Keratinocyte (primary cell): ENCODE data around the gene MAB21L1. TPM values are rescaled to one million over a fixed set of nuclear protein-coding genes. Genes with fewer than 3 reads are reported as not detected.

ENCODE experiments used
- DNase-seq: peaks from one replicate; pipeline ENCODE4 v3.0.0-alpha.2; 2011; ENCODE audit warnings: low read depth, missing footprints, low spot score
- FAIRE-seq: peaks from 2 replicates; lab custom pipeline; 2011; peaks lifted over from hg19 to GRCh38; lab: Jason Lieb, UNC
- H2AFZ ChIP-seq: 2 replicates; pipeline ENCODE4 v1.6.0; 2012; ENCODE audit warnings: low read length, control low read depth, inconsistent platforms; ENCODE audit not compliant: control insufficient read depth
- H3K27ac ChIP-seq: 2 replicates; pipeline ENCODE4 v1.5.1; 2011; ENCODE audit warnings: low read length; ENCODE audit not compliant: control insufficient read depth, insufficient read depth
- H3K27me3 ChIP-seq: 3 replicates; pipeline ENCODE4 v1.6.0; 2011; ENCODE audit warnings: low read length; ENCODE audit not compliant: control insufficient read depth, insufficient read depth; ENCODE audit errors: extremely low read depth
- H3K36me3 ChIP-seq, 2 experiments: 2 replicates in 1 of 2; 3 replicates in 1 of 2; pipeline ENCODE4 v1.5.1; 2011; ENCODE audit warnings: low read length in 2 of 2, mild to moderate bottlenecking in 1 of 2; ENCODE audit not compliant: control insufficient read depth in 2 of 2, insufficient read depth in 2 of 2; ENCODE audit errors: extremely low read depth in 1 of 2
- H3K4me1 ChIP-seq: 3 replicates; pipeline ENCODE4 v1.5.1; 2011; ENCODE audit warnings: low read length; ENCODE audit not compliant: control insufficient read depth, insufficient read depth; ENCODE audit errors: extremely low read depth
- H3K4me2 ChIP-seq: 3 replicates; pipeline ENCODE4 v1.6.0; 2011; ENCODE audit warnings: low read depth, low read length; ENCODE audit not compliant: control insufficient read depth, insufficient read depth; ENCODE audit errors: extremely low read depth
- H3K4me3 ChIP-seq, 3 experiments: fragments of 200-600 bp in 1 of 3; sonication (generic) in 1 of 3; 2 replicates in 2 of 3; 3 replicates in 1 of 3; pipeline ENCODE4 v1.5.1; 2011 to 2016; ENCODE audit warnings: low read length in 3 of 3, mild to moderate bottlenecking in 3 of 3, control low read depth in 2 of 3, inconsistent platforms in 1 of 3, low read depth in 1 of 3, mixed read lengths in 1 of 3, mixed run types in 1 of 3, moderate library complexity in 1 of 3; ENCODE audit not compliant: control insufficient read depth in 2 of 3, insufficient read depth in 2 of 3; ENCODE audit errors: extremely low read depth in 1 of 3
- H3K79me2 ChIP-seq: 2 replicates; pipeline ENCODE4 v1.6.0; 2012; ENCODE audit warnings: low read length; ENCODE audit not compliant: control insufficient read depth, insufficient read depth
- H3K9ac ChIP-seq: 3 replicates; pipeline ENCODE4 v1.6.0; 2011; ENCODE audit warnings: low read length; ENCODE audit not compliant: control insufficient read depth, insufficient read depth; ENCODE audit errors: extremely low read depth
- H3K9me1 ChIP-seq: 3 replicates; pipeline ENCODE4 v1.6.0; 2011; ENCODE audit warnings: low read length; ENCODE audit not compliant: control insufficient read depth, insufficient read depth; ENCODE audit errors: extremely low read depth
- H3K9me3 ChIP-seq: 2 replicates; pipeline ENCODE4 v1.5.1; 2012; ENCODE audit warnings: low read depth, low read length; ENCODE audit not compliant: control insufficient read depth
- H4K20me1 ChIP-seq: 3 replicates; pipeline ENCODE4 v1.6.0; 2011; ENCODE audit warnings: low read length; ENCODE audit not compliant: control insufficient read depth, insufficient read depth; ENCODE audit errors: extremely low read depth
- CTCF ChIP-seq, 3 experiments: IDR thresholded peaks in 1 of 3; conservative IDR thresholded peaks in 1 of 3; optimal IDR thresholded peaks in 1 of 3; 2 replicates in 2 of 3; 3 replicates in 1 of 3; pipeline versions ENCODE3 to v1.5.1; 2011; ENCODE audit warnings: low read length in 3 of 3, mild to moderate bottlenecking in 3 of 3, moderate library complexity in 2 of 3, control low read depth in 1 of 3, inconsistent platforms in 1 of 3; ENCODE audit not compliant: insufficient read depth in 2 of 3; ENCODE audit errors: extremely low read depth in 1 of 3
- EZH2 ChIP-seq: IDR thresholded peaks from one replicate; pipeline ENCODE4 v1.6.1; 2012; ENCODE audit warnings: inconsistent platforms, mild to moderate bottlenecking, low read length, moderate library complexity
- dilution Hi-C: fragments of 300-500 bp; cut with MboI; formaldehyde crosslinking; loops from one replicate; pipeline ENCODE4 v1.7.0; 2020; ENCODE audit warnings: low sequenced_read_pairs; ENCODE audit not compliant: extremely low pct_ligation_motif_present
- polyA plus RNA-seq, 5 experiments: library from polyadenylated mRNA; depleted of rRNA in 3 of 5; stranded (reverse) in 3 of 5; stranded (forward) in 1 of 5; unstranded in 1 of 5; fragments of >200 nt; gene quantifications; 1 replicate in 1 of 5; 2 replicates in 3 of 5; 3 replicates in 1 of 5; pipeline versions ENCODE4 v1.2.1 to v1.2.3, GENCODE V29; 2011 to 2012; ENCODE audit warnings: missing spikeins in 2 of 5, low read depth in 1 of 5, low replicate concordance in 1 of 5

MAB21L1 gene
- polyA plus RNA-seq, 1 donor (not counting 4 experiments of a cell fraction or from before 2014, with no cell fraction given) = not detected

- peaks cover 37% of the 10 kb centered on the region for H3K27me3 ChIP-seq
- H3K79me2 ChIP-seq = no peaks in the 10 kb centered on the region
- no peak overlapping the region for H3K4me3 ChIP-seq
- no peak overlapping the region for H3K4me2 ChIP-seq
- no peak for TF ChIP-seq EZH2
- no peak for TF ChIP-seq CTCF (optimal IDR thresholded peaks at IDR 0.05 in 1 of 3, IDR thresholded peaks at IDR 0.05 in 1 of 3, conservative IDR thresholded peaks at IDR 0.05 in 1 of 3; ENCODE audit: extremely low read depth in 1 of 3, insufficient read depth in 2 of 3, low read length in 3 of 3)
- peaks cover 8% of the 10 kb centered on the region for H3K4me1 ChIP-seq
- dilution Hi-C loops = no loop called here
- H3K27ac ChIP-seq = no peak overlapping the region
- no peaks in the 10 kb centered on the region for H4K20me1 ChIP-seq
- H3K9me3 ChIP-seq = no peaks in the 10 kb centered on the region
- no peak for DNase-seq
- FAIRE-seq = no peak
- H3K9me1 ChIP-seq = no peaks in the 10 kb centered on the region
- no peak overlapping the region for H2AFZ ChIP-seq
- H3K36me3 ChIP-seq = no peaks in the 10 kb centered on the region
- H3K9ac ChIP-seq = no peak overlapping the region
Observed at GRCh38 chr13:35480346-35480745, 3.9 kb upstream of the MAB21L1 start.

- H4K20me1 ChIP-seq = no peaks in the 10 kb centered on the region
- H3K36me3 ChIP-seq = no peaks in the 10 kb centered on the region
- H3K27ac ChIP-seq = no peak overlapping the region
- peaks cover 43% of the 10 kb centered on the region for H3K27me3 ChIP-seq
- no peak for DNase-seq
- peaks cover 8% of the 10 kb centered on the region for H3K4me1 ChIP-seq
- dilution Hi-C loops = no loop called here
- H3K4me3 ChIP-seq = no peak overlapping the region
- TF ChIP-seq EZH2 = no peak
- no peak for TF ChIP-seq CTCF (optimal IDR thresholded peaks at IDR 0.05 in 1 of 3, IDR thresholded peaks at IDR 0.05 in 1 of 3, conservative IDR thresholded peaks at IDR 0.05 in 1 of 3; ENCODE audit: extremely low read depth in 1 of 3, insufficient read depth in 2 of 3, low read length in 3 of 3)
- no peak overlapping the region for H2AFZ ChIP-seq
- no peaks in the 10 kb centered on the region for H3K9me1 ChIP-seq
- H3K9ac ChIP-seq = no peak overlapping the region
- no peak for FAIRE-seq
- no peaks in the 10 kb centered on the region for H3K79me2 ChIP-seq
- no peak overlapping the region for H3K4me2 ChIP-seq
- no peaks in the 10 kb centered on the region for H3K9me3 ChIP-seq
Observed at GRCh38 chr13:35479706-35480105, 3.2 kb upstream of the MAB21L1 start.
